Upper lobe of left lung (tissue), 4 donors: ENCODE data around the gene EDARADD.

Experiments used
- EP300 ChIP-seq, 4 donors: sonication (generic); formaldehyde crosslinking; IDR thresholded peaks; one replicate each; pipeline ENCODE4 v1.5.1; 2017; ENCODE audit warnings: antibody characterized with exemption in 4 of 4, control low read depth in 2 of 4
- POLR2AphosphoS5 ChIP-seq, 2 donors: sonication (generic); formaldehyde crosslinking; IDR thresholded peaks; one replicate each; pipeline ENCODE4 v1.5.1; 2017; ENCODE audit warnings: antibody characterized with exemption in 2 of 2
- TF ChIP-seq, protein P1 (sequence below), 6 experiments: fragments of 450-650 bp in 4 of 6; fragments of 200-600 bp in 2 of 6; sonication (generic) in 2 of 6; IDR thresholded peaks; one replicate each; pipeline ENCODE4 v1.5.1; 2016 to 2019; ENCODE audit warnings: antibody characterized with exemption in 6 of 6

- TF ChIP-seq EP300 (IDR thresholded peaks at IDR 0.05) (no peak), POLR2AphosphoS5 (IDR thresholded peaks at IDR 0.05) (no peak)
- TF ChIP-seq, protein P1, sequence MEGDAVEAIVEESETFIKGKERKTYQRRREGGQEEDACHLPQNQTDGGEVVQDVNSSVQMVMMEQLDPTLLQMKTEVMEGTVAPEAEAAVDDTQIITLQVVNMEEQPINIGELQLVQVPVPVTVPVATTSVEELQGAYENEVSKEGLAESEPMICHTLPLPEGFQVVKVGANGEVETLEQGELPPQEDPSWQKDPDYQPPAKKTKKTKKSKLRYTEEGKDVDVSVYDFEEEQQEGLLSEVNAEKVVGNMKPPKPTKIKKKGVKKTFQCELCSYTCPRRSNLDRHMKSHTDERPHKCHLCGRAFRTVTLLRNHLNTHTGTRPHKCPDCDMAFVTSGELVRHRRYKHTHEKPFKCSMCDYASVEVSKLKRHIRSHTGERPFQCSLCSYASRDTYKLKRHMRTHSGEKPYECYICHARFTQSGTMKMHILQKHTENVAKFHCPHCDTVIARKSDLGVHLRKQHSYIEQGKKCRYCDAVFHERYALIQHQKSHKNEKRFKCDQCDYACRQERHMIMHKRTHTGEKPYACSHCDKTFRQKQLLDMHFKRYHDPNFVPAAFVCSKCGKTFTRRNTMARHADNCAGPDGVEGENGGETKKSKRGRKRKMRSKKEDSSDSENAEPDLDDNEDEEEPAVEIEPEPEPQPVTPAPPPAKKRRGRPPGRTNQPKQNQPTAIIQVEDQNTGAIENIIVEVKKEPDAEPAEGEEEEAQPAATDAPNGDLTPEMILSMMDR (IDR thresholded peaks at IDR 0.05), result no peak
These were observed 75.4 kb downstream of the EDARADD start for GRCh38 chr1:236469466-236469865.
